Chondrocyte (in vitro differentiated cells): ENCODE results near the gene FAHD1. TPM values are rescaled to one million over a fixed set of nuclear protein-coding genes. Genes with fewer than 3 reads are reported as not detected.
A peak's percentile ranks its signal among the peaks of the same experiment; 100 is the strongest.

Experiments used
- DNase-seq: peaks from one replicate; pipeline ENCODE4 v3.0.0; 2021; ENCODE audit warnings: mixed read lengths, low spot score
- H3K27ac Mint-ChIP-seq: one replicate; pipeline ENCODE4 v1.8.0; 2021; ENCODE audit warnings: mild to moderate bottlenecking, moderate library complexity, mixed read lengths; ENCODE audit not compliant: unreplicated experiment
- H3K27me3 Mint-ChIP-seq: 2 replicates; pipeline ENCODE4 v1.8.0; 2021; ENCODE audit warnings: low read depth, mixed read lengths
- H3K36me3 Mint-ChIP-seq: 2 replicates; pipeline ENCODE4 v1.8.0; 2021; ENCODE audit warnings: low read depth, mixed read lengths
- H3K4me1 Mint-ChIP-seq: 2 replicates; pipeline ENCODE4 v1.8.0; 2021; ENCODE audit warnings: low read depth, mild to moderate bottlenecking, mixed read lengths
- H3K4me3 Mint-ChIP-seq: one replicate; pipeline ENCODE4 v1.8.0; 2021; ENCODE audit warnings: mild to moderate bottlenecking, moderate library complexity, mixed read lengths; ENCODE audit not compliant: unreplicated experiment
- H3K9me3 Mint-ChIP-seq: 2 replicates; pipeline ENCODE4 v1.8.0; 2021; ENCODE audit warnings: low read depth, mixed read lengths
- total RNA-seq: library from RNA; stranded (reverse); gene quantifications from 3 replicates; pipeline ENCODE4 v1.2.1, GENCODE V29; 2021
- TF ChIP-seq, protein P1 (sequence below): fragments of 200-600 bp; sonication (generic); IDR thresholded peaks from 2 replicates; pipeline ENCODE4 v1.5.0; 2021; ENCODE audit warnings: antibody characterized with exemption, mild to moderate bottlenecking, moderate library complexity

The FAHD1 gene
- total RNA-seq, 1 donor from 2014 or later, result 27.1 TPM

DNA sequence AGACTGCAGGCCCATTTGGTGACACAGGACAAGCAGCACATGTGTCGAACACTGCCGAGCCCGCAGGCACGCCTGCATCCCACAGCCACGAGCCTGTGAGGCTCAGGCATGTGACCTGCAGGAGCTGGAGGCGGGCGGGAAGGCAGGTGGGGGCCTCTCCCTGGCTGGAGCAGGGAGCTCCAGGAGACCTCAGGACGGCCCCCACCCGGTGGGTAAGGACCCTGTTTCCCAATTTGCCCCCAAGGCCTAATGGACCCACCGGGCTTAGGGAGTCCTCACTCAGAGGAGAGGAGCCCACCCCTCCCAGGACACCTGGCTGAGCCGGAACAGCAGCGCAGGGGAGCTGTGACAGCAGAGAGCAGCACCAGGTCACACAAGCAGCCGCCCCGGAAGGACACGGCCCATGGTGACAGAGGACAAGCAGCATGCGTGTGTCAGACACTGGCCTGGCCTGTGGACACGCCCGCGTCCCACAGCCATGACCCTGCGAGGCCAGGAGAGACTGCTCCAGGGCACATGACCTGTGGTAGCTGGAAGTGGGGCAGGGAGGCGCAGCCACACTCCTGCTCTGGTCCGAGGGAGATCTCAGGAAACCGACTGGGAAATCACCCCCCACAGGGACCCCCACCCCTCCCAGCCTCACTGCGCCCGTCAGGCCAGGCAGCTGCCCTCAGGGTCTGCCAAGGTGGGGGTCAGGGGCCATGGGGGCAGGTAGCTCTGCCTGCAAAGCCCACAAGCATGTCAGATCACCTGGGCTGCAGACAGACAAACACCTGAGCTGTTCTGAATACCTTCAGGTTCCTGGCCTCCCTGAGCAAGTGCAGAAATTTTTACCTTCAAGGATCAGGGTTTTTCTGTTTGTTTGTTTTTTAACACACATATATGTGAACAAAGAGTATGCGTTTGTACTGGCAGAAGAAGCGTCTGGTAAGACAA, 47.0 kb upstream of the FAHD1 start:
- peak overlapping the region; percentile 27 for H3K27ac Mint-ChIP-seq
- no peaks in the 10 kb centered on the region for H3K9me3 Mint-ChIP-seq
- peak overlapping the region; percentile 90 for H3K4me3 Mint-ChIP-seq
- peaks cover 4% of the 10 kb centered on the region for H3K36me3 Mint-ChIP-seq
- TF ChIP-seq, protein P1, sequence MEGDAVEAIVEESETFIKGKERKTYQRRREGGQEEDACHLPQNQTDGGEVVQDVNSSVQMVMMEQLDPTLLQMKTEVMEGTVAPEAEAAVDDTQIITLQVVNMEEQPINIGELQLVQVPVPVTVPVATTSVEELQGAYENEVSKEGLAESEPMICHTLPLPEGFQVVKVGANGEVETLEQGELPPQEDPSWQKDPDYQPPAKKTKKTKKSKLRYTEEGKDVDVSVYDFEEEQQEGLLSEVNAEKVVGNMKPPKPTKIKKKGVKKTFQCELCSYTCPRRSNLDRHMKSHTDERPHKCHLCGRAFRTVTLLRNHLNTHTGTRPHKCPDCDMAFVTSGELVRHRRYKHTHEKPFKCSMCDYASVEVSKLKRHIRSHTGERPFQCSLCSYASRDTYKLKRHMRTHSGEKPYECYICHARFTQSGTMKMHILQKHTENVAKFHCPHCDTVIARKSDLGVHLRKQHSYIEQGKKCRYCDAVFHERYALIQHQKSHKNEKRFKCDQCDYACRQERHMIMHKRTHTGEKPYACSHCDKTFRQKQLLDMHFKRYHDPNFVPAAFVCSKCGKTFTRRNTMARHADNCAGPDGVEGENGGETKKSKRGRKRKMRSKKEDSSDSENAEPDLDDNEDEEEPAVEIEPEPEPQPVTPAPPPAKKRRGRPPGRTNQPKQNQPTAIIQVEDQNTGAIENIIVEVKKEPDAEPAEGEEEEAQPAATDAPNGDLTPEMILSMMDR, result no peak
- no peaks in the 10 kb centered on the region for H3K27me3 Mint-ChIP-seq
- H3K4me1 Mint-ChIP-seq, result peaks cover 24% of the 10 kb centered on the region
- DNase-seq, result no peak

DNA sequence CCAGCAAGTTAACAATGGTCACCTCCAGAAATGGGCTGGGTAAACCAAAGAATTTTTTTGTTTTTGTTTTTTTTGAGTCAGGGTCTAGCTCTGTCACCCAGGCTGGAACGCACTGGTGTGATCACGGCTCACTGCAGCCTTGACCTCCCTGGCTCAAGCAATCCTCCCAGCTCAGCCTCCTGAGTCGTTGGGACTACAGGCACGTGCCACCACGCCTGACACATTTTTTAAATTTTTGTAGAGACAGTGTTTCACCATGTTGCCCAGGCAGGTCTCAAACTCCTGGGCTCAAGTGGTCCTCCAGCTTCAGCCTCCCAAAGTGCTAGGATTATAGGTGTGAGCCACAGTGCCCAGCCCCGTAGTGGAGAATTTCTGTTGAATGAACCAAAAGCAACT, 46.3 kb upstream of the FAHD1 start:
- Mint-ChIP-seq H3K9me3 (no peaks in the 10 kb centered on the region), H3K4me3 (peak overlapping the region; percentile 90), H3K4me1 (peaks cover 26% of the 10 kb centered on the region), H3K36me3 (peaks cover 4% of the 10 kb centered on the region), H3K27me3 (no peaks in the 10 kb centered on the region), H3K27ac (peak overlapping the region; percentile 17)
- TF ChIP-seq, protein P1, result no peak
- no peak for DNase-seq

DNA sequence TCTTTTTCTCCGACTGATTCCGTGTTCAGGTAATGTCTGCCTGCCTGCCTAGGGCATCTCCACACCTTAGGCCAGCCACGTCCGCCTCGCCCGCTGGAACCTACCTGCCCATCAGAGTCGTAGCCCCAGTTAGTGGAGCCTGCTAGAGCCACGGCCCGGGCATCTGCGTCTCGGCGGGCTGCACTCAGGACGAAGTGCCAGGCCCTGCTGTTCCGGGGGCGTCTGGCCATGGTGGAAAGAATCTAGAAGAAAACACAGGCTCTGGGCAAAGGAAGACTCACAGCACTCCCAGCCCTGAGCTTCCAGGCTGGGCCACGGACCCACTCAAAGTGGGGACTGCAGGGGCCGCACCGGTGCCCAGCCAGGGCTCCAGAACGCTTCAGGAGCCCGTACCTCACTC, 45.8 kb upstream of the FAHD1 start:
- TF ChIP-seq, protein P1, result no peak
- H3K4me1 Mint-ChIP-seq, result peaks cover 26% of the 10 kb centered on the region
- peaks cover 3% of the 10 kb centered on the region for H3K36me3 Mint-ChIP-seq
- H3K27me3 Mint-ChIP-seq, result no peaks in the 10 kb centered on the region
- no peak for DNase-seq
- peak overlapping the region; percentile 90 for H3K4me3 Mint-ChIP-seq
- H3K27ac Mint-ChIP-seq, result peak overlapping the region; percentile 94
- no peaks in the 10 kb centered on the region for H3K9me3 Mint-ChIP-seq

DNA sequence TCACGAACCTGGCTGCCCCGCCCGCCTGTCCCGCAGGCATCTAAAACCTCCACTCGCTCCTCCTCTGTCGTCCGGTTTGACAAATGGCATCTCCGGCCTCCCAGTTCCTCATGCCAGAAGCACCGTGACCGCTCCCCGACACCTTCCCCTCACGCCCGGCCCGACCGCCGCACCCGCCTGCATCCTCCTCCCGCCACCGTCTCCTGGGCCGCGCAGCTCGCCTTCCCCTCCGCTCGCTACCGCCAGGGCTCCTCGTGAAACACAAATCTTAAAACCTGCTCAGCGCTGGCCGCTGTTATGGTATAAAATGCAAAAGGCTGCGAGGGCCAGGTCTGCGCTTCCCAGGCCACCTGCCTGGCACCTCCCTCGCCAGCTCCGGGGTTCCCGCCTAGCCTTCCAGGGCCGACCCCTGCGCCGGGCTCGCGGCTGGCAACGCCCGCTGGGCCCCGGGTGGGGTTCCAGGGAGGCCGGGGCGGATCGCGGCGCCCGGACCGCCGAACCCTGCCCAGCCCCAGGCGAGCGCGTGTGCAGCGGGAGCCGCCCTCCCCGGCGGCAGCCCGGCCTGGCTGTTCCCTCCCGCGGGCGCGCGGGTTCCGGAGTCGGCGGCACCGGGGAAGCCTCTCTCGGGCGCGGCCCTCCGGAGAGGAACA, 45.1 kb upstream of the FAHD1 start:
- peaks cover 1% of the 10 kb centered on the region for H3K36me3 Mint-ChIP-seq
- H3K4me1 Mint-ChIP-seq, result peaks cover 26% of the 10 kb centered on the region
- no peaks in the 10 kb centered on the region for H3K9me3 Mint-ChIP-seq
- H3K27me3 Mint-ChIP-seq, result no peaks in the 10 kb centered on the region
- H3K4me3 Mint-ChIP-seq, result peak overlapping the region; percentile 90
- TF ChIP-seq, protein P1, result peak; percentile 59
- H3K27ac Mint-ChIP-seq, result peak overlapping the region; percentile 94
- peak; percentile 79 for DNase-seq
